ENCODE data around the gene ZBTB1.
"Not testable (repeated sequence)": the region's sequence is repeated elsewhere in the genome, so short reads cannot be mapped to it uniquely, and the experiment has no call there.

- TF ChIP-seq CTCF, POLR2A (IDR thresholded peaks at IDR 0.05): not testable (repeated sequence)
Observed at GRCh38 chr14:64558216-64558615, 53.6 kb downstream of the ZBTB1 start.

Measured in adrenal gland (tissue), 5 donors.